KBM-7 (cell line): ENCODE data around the gene SMIM13.
"Not testable (repeated sequence)": the region's sequence is repeated elsewhere in the genome, so short reads cannot be mapped to it uniquely, and the experiment has no call there.

Source experiments
- DNase-seq: peaks from one replicate; pipeline ENCODE4 v3.0.0-alpha.2; 2015
- in situ Hi-C: fragments of 300-500 bp; cut with MboI; formaldehyde crosslinking; loops from 2 replicates; pipeline ENCODE4 v1.14.3; 2020; ENCODE audit warnings: low sequenced_read_pairs, low pct_unique_long_range_greater_than_20kb, mixed read lengths

SMIM13 gene

GRCh38 chr6:11111769-11112437 is 18.3 kb downstream of the SMIM13 start:
- peak; percentile 93 for DNase-seq
- in situ Hi-C loops = no loop called here

- in situ Hi-C loops = no loop called here
- DNase-seq = no peak
These were observed 19.4 kb downstream of the SMIM13 start for GRCh38 chr6:11113038-11113437.

GRCh38 chr6:11115808-11116536 is 22.3 kb downstream of the SMIM13 start:
- peak; percentile 43 for DNase-seq
- in situ Hi-C loops = not testable (repeated sequence)

GRCh38 chr6:11120271-11121005 is 26.8 kb downstream of the SMIM13 start:
- DNase-seq = no peak
- in situ Hi-C loops = no loop called here

GRCh38 chr6:11121851-11122250 is 28.2 kb downstream of the SMIM13 start:
- no peak for DNase-seq
- in situ Hi-C loops = no loop called here

GRCh38 chr6:11122380-11122779 is 28.7 kb downstream of the SMIM13 start:
- no peak for DNase-seq
- in situ Hi-C loops = no loop called here

- no peak for DNase-seq
- in situ Hi-C loops = no loop called here
These were observed 30.3 kb downstream of the SMIM13 start for GRCh38 chr6:11123978-11124377.

GRCh38 chr6:11126876-11127275 is 33.2 kb downstream of the SMIM13 start:
- DNase-seq = no peak
- in situ Hi-C loops = no loop called here

- DNase-seq = no peak
- in situ Hi-C loops = no loop called here
These were observed 35.0 kb downstream of the SMIM13 start for GRCh38 chr6:11128608-11129007.

GRCh38 chr6:11129908-11130565 is 36.4 kb downstream of the SMIM13 start:
- no peak for DNase-seq
- in situ Hi-C loops = no loop called here

GRCh38 chr6:11130605-11131004 is 37.0 kb downstream of the SMIM13 start:
- in situ Hi-C loops = no loop called here

GRCh38 chr6:11132194-11132888 is 38.7 kb downstream of the SMIM13 start:
- in situ Hi-C loops = no loop called here

More at GRCh38 chr6:11130605-11131004, 37.0 kb downstream of the SMIM13 start:
- DNase-seq = no peak

GRCh38 chr6:11133281-11133680 is 39.6 kb downstream of the SMIM13 start:
- no peak for DNase-seq
- in situ Hi-C loops = no loop called here

More at GRCh38 chr6:11132194-11132888, 38.7 kb downstream of the SMIM13 start:
- DNase-seq = no peak

- no peak for DNase-seq
- in situ Hi-C loops = no loop called here
These were observed 43.2 kb downstream of the SMIM13 start for GRCh38 chr6:11136809-11137208.

- in situ Hi-C loops = no loop called here
These were observed 45.7 kb downstream of the SMIM13 start for GRCh38 chr6:11139051-11139960.

GRCh38 chr6:11140056-11140455 is 46.4 kb downstream of the SMIM13 start:
- in situ Hi-C loops = no loop called here
- DNase-seq = no peak

More at GRCh38 chr6:11139051-11139960, 45.7 kb downstream of the SMIM13 start:
- DNase-seq = peak; percentile 11

GRCh38 chr6:11141295-11141694 is 47.7 kb downstream of the SMIM13 start:
- DNase-seq = peak; percentile 24
- in situ Hi-C loops = no loop called here
